AG04450 (cell line): ENCODE measurements around the gene FOLR2. TPM values are rescaled to one million over a fixed set of nuclear protein-coding genes. Genes with fewer than 3 reads are reported as not detected.
"Not testable (repeated sequence)": the region's sequence is repeated elsewhere in the genome, so short reads cannot be mapped to it uniquely, and the experiment has no call there.

ENCODE experiments used
- CTCF ChIA-PET: fragments of 300-600, 350-600 bp; formaldehyde crosslinking; extraction: SDS; loops from one replicate; lab custom pipeline; 2022; ENCODE audit warnings: antibody characterized with exemption, inconsistent platforms; lab: Charles Lee
- POLR2A ChIA-PET: fragments of 350-600 bp; formaldehyde crosslinking; extraction: SDS; loops from one replicate; lab custom pipeline; 2021; ENCODE audit warnings: antibody characterized with exemption, inconsistent platforms; lab: Yijun Ruan, JAX
- DNase-seq: peaks from one replicate; pipeline ENCODE4 v3.0.0-alpha.2; 2011; ENCODE audit warnings: low read depth, low spot score
- H3K27ac ChIP-seq: one replicate; pipeline ENCODE4 v1.5.1; 2012; ENCODE audit warnings: low read depth, low read length, control low read depth
- H3K27me3 ChIP-seq: one replicate; pipeline ENCODE4 v1.6.0; 2012; ENCODE audit warnings: low read length; ENCODE audit not compliant: control insufficient read depth, insufficient read depth
- H3K4me3 ChIP-seq: 2 replicates; pipeline ENCODE4 v1.5.1; 2011; ENCODE audit warnings: mild to moderate bottlenecking, low read depth, low read length, control low read depth
- H3K9me3 ChIP-seq: 2 replicates; pipeline ENCODE4 v1.5.1; 2012; ENCODE audit warnings: low read length; ENCODE audit not compliant: control insufficient read depth, insufficient read depth
- polyA plus RNA-seq: library from polyadenylated mRNA; depleted of rRNA; stranded (reverse); fragments of >200 nt; gene quantifications from 2 replicates; pipeline ENCODE4 v1.2.3, GENCODE V29; 2011
- TF ChIP-seq, protein P1 (sequence below): IDR thresholded peaks from 2 replicates; pipeline ENCODE4 v1.5.1; 2011; ENCODE audit warnings: low read depth, low read length, control low read depth, inconsistent platforms

The FOLR2 gene
- polyA plus RNA-seq, 1 experiment = not detected

DNA sequence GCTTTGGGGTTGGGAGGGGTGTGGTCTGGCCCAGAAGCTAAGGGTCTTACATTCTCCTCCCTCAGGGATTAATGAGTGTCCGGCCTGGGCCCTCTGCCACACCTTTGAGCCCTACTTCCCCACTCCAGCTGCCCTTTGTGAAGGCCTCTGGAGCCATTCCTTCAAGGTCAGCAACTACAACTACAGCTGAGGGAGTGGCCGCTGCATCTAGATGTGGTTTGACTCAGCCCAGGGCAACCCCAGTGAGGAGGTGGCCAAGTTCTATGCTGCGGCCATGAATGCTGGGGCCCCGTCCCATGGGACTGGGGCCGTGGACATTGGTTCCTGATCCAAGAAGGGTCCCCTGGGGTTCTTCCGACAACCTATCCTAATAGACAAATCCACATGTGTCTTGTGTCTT is 38.9 kb upstream of the FOLR2 start:
- POLR2A ChIA-PET = no interaction called here
- TF ChIP-seq, protein P1, sequence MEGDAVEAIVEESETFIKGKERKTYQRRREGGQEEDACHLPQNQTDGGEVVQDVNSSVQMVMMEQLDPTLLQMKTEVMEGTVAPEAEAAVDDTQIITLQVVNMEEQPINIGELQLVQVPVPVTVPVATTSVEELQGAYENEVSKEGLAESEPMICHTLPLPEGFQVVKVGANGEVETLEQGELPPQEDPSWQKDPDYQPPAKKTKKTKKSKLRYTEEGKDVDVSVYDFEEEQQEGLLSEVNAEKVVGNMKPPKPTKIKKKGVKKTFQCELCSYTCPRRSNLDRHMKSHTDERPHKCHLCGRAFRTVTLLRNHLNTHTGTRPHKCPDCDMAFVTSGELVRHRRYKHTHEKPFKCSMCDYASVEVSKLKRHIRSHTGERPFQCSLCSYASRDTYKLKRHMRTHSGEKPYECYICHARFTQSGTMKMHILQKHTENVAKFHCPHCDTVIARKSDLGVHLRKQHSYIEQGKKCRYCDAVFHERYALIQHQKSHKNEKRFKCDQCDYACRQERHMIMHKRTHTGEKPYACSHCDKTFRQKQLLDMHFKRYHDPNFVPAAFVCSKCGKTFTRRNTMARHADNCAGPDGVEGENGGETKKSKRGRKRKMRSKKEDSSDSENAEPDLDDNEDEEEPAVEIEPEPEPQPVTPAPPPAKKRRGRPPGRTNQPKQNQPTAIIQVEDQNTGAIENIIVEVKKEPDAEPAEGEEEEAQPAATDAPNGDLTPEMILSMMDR = no peak
- CTCF ChIA-PET = no interaction called here
- peaks cover 2% of the 10 kb centered on the region; the same call in 1 of the 2 replicates for H3K9me3 ChIP-seq
- DNase-seq = no peak
- H3K27ac ChIP-seq = no peak overlapping the region
- no peak overlapping the region for H3K4me3 ChIP-seq
- no peaks in the 10 kb centered on the region for H3K27me3 ChIP-seq

DNA sequence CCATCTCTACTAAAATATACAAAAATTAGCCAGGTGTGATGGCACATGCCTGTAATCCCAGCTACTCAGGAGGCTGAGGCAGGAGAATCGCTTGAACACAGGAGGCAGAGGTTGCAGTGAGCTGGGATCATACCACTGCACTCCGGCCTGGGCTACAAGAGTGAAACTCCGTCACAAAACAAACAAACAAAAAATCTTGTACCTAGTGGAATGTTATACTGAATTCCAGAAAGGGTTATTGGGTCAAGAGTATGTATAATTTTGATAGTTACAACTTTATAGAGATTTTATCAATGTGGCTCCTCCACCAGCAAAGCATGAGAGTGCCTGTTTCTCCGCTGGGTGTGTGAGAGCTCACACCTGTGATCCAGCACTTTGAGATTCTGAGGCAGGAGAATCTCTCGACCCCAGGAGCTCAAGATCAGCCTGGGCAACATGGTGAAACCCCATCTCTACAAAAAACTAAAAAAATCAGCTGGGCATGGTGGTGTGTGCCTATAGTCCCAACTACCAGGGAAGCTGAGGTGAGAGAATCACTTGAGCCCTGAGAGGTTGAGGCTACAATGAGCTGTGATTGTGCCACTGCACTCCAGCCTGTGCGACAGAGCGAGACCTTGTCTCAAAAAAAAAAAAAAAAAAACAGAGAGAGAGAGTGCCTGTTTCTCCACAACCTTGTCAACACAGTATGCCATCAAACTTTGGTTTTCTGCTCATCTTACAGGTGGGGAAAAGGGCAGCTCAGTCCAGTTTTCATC is 37.4 kb upstream of the FOLR2 start:
- POLR2A ChIA-PET = interaction anchor here (0.7 kb wide), 2 partner anchors 34 to 71 kb away, joined by 3 to 6 read pairs; no protein-coding TSS in a partner anchor
- no peak overlapping the region for H3K4me3 ChIP-seq
- CTCF ChIA-PET = interaction anchor here (0.7 to 3.1 kb wide), 4 partner anchors 35 to 154 kb away, joined by 4 to 13 read pairs (median 4); no protein-coding TSS in a partner anchor
- no peaks in the 10 kb centered on the region for H3K27me3 ChIP-seq
- TF ChIP-seq, protein P1 = no peak
- no peak for DNase-seq
- H3K27ac ChIP-seq = no peak overlapping the region
- peaks cover 1% of the 10 kb centered on the region; the same call in 1 of the 2 replicates for H3K9me3 ChIP-seq

GRCh38 chr11:72179804-72180396 is 36.7 kb upstream of the FOLR2 start:
- no peak for DNase-seq
- H3K4me3 ChIP-seq = no peak overlapping the region
- H3K27me3 ChIP-seq = no peaks in the 10 kb centered on the region
- ChIA-PET POLR2A (no interaction called here), CTCF (interaction anchor here (0.6 to 3.1 kb wide), 4 partner anchors 36 to 155 kb away, joined by 4 to 13 read pairs (median 4); no protein-coding TSS in a partner anchor)
- no peaks in the 10 kb centered on the region for H3K9me3 ChIP-seq
- no peak overlapping the region for H3K27ac ChIP-seq
- TF ChIP-seq, protein P1 = no peak

DNA sequence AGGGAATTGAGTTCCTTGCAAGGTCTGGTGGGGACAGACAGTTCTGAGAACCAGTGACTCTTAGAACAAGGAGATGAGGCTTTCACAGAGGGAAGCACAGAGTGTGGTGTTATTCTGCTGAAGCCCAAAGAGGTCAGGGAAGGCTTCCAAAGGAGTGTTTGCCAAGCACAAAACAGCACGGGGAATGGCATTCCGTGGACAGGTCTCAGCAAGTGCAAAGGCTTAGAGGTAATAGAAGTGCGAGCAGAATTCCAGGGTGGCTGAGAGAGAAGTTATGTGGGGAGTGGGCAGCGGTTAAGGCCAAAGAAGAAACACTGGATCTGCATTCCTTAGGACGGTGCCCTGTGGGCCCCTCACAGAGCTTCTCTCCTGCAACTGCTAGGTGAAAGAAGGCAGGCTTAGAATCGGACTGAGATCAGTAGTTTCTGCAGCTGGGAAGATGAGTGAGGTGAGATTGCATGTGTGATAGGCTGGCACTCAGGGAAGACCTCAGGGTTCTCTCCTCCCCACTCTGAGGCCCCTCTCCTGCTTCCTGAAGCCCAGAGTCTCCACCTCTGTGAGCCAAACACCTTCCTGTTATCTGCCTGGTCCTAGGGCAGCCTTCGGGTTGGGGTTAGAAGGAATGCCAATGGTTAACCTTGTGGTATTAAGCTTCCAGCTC is 35.6 kb upstream of the FOLR2 start:
- H3K9me3 ChIP-seq, H3K4me3 ChIP-seq, DNase-seq, H3K27me3 ChIP-seq, POLR2A ChIA-PET, H3K27ac ChIP-seq: not testable (repeated sequence)
- CTCF ChIA-PET = interaction anchor here (0.5 to 4.0 kb wide), 3 partner anchors 37 to 157 kb away, joined by 3 to 87 read pairs (median 13); no protein-coding TSS in a partner anchor

DNA sequence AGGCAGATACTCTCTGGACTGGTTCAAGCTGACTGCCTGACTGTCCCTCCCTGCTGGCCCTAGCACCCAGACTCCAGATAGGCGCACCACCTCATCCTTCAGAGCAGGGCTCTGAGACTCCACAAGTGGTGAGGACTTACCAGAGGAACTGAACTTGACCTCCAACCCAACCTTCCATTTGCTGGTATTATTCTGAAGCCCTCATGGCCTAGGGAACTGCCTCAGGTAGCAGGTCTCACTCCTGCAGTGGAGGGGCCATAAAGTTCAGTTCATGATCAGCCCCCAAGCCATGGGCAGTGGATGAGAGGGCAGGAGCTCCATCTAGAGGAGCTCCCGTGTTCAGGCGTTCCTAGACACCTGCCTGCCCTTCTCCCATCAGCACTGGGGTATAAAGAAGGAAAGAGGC is 35.0 kb upstream of the FOLR2 start:
- DNase-seq, H3K9me3 ChIP-seq, H3K27me3 ChIP-seq, POLR2A ChIA-PET, H3K4me3 ChIP-seq, H3K27ac ChIP-seq: not testable (repeated sequence)
- TF ChIP-seq, protein P1 = peak; percentile 27
- CTCF ChIA-PET = interaction anchor here (0.5 to 4.0 kb wide), 6 partner anchors 24 to 204 kb away, joined by 3 to 87 read pairs (median 8); no protein-coding TSS in a partner anchor
